ENCODE measurements around the gene GDI2. TPM values are rescaled to one million over a fixed set of nuclear protein-coding genes. Genes with fewer than 3 reads are reported as not detected.
A peak's percentile ranks its signal among the peaks of the same experiment; 100 is the strongest.
"Not testable (repeated sequence)": the region's sequence is repeated elsewhere in the genome, so short reads cannot be mapped to it uniquely, and the experiment has no call there.

Gene GDI2
- total and polyA plus RNA-seq, 10 donors, result 100 to 272 (median 198) TPM

- H3K27me3 ChIP-seq (replicated peaks in 1 of 7), result no peaks in the 10 kb centered on the region
- TF ChIP-seq POLR2AphosphoS5 (IDR thresholded peaks at IDR 0.05) (peak; percentile 88 to 91 (median 88)), CTCF (IDR thresholded peaks at IDR 0.05 in 8 of 11, conservative IDR thresholded peaks at IDR 0.05 in 3 of 11) (no peak), POLR2A (IDR thresholded peaks at IDR 0.05) (peak in 1 of 3 donors; percentile 46)
- H3K4me3 ChIP-seq, result peak overlapping the region in 4 of 8 donors; percentile 5 to 60 (median 8)
- peaks cover 3 to 74% (median 39%) of the 10 kb centered on the region in 6 donors for H3K4me1 ChIP-seq
- 29 to 46% (median 41%) methylated on average over 33 to 40 of the region's 40 CpGs for WGBS, 5 donors
- intact Hi-C loops (cut with DNase I; ENCODE audit: low total_unique reads), result no loop called here
- H3K27ac ChIP-seq, result peak overlapping the region; percentile 27 to 93 (median 86)
- H3K9me3 ChIP-seq, result no peaks in the 10 kb centered on the region
- DNase-seq, result peak; percentile 94
- no peaks in the 10 kb centered on the region for H3K36me3 ChIP-seq
Observed at GRCh38 chr10:5840314-5841307, 27.4 kb upstream of the GDI2 start.

- not testable (repeated sequence) for H3K36me3 ChIP-seq, H3K27ac ChIP-seq
- peaks cover 0 to 29% (median 12%) of the 10 kb centered on the region in 6 donors for H3K4me1 ChIP-seq
Observed at GRCh38 chr10:5836181-5836580, 22.9 kb upstream of the GDI2 start.

GRCh38 chr10:5835446-5836095 lies 22.3 kb upstream of the GDI2 start:
- H3K27ac ChIP-seq, result no peak overlapping the region
- TF ChIP-seq POLR2AphosphoS5 (IDR thresholded peaks at IDR 0.05), result no peak
- no peak for TF ChIP-seq CTCF (IDR thresholded peaks at IDR 0.05 in 8 of 11, conservative IDR thresholded peaks at IDR 0.05 in 3 of 11)
- no peak for TF ChIP-seq POLR2A (IDR thresholded peaks at IDR 0.05)
- H3K4me3 ChIP-seq, result no peak overlapping the region
- H3K4me1 ChIP-seq, result peaks cover 0 to 29% (median 12%) of the 10 kb centered on the region in 6 donors
- no peaks in the 10 kb centered on the region for H3K27me3 ChIP-seq (replicated peaks in 1 of 7)
- no peaks in the 10 kb centered on the region for H3K36me3 ChIP-seq
- no peak for DNase-seq
- intact Hi-C loops (cut with DNase I; ENCODE audit: low total_unique reads), result no loop called here
- no peaks in the 10 kb centered on the region for H3K9me3 ChIP-seq
- 93 to 97% (median 94%) methylated on average over 14 to 15 of the region's 15 CpGs for WGBS, 5 donors

More at GRCh38 chr10:5836181-5836580, 22.9 kb upstream of the GDI2 start:
- DNase-seq; H3K9me3 ChIP-seq; intact Hi-C loops (cut with DNase I; ENCODE audit: low total_unique reads); H3K27me3 ChIP-seq (replicated peaks in 1 of 7); H3K4me3 ChIP-seq: not testable (repeated sequence)
- WGBS, 5 donors, result 87 to 97% (median 94%) methylated on average over 2 of the region's 2 CpGs

- DNase-seq, result peak; percentile 22
- no peaks in the 10 kb centered on the region for H3K9me3 ChIP-seq
- intact Hi-C loops (cut with DNase I; ENCODE audit: low total_unique reads), result no loop called here
- H3K4me1 ChIP-seq, result peaks cover 0 to 16% (median 0%) of the 10 kb centered on the region in 6 donors
- H3K4me3 ChIP-seq, result no peak overlapping the region
- H3K27me3 ChIP-seq (replicated peaks in 1 of 7), result no peaks in the 10 kb centered on the region
- TF ChIP-seq POLR2AphosphoS5 (IDR thresholded peaks at IDR 0.05) (no peak), CTCF (IDR thresholded peaks at IDR 0.05 in 8 of 11, conservative IDR thresholded peaks at IDR 0.05 in 3 of 11) (no peak), POLR2A (IDR thresholded peaks at IDR 0.05) (no peak)
- 47 to 72% (median 61%) methylated on average over 6 of the region's 6 CpGs for WGBS, 5 donors
- no peak overlapping the region for H3K27ac ChIP-seq
- H3K36me3 ChIP-seq, result no peaks in the 10 kb centered on the region
Observed at GRCh38 chr10:5833814-5834213, 20.6 kb upstream of the GDI2 start.

Data from spleen (tissue), 11 donors.